Stimulated activated naive CD4-positive, alpha-beta T cell treated with Interleukin-2 at 50 U/mL for 16 hours (primary cell): ENCODE data around the gene VWA7.
A peak's percentile ranks its signal among the peaks of the same experiment; 100 is the strongest.

ENCODE experiments used
- DNase-seq: peaks from one replicate; lab custom pipeline; 2025; lab: John Stamatoyannopoulos, UW

VWA7 gene

DNA sequence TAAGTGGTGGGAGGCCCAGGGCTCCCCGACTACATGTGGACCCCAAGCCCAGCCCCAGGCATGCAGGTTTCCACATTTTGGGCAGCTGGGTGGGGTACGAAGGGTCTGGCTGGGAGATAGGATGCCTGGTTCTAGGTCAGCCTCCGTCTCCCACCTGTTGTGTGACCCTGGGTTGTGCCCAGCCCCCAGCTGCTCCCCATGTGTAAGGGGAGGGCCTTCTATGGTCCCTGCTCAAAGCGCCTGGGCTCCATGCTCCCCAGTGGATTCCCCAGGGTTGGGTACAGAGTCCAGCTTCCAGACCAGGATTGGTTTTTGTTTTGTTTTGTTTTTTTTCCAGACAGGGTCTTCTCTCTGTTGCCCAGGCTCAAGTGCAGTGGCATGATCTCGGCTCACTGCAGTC, 1.1 kb upstream of the VWA7 start:
- DNase-seq: no peak

DNA sequence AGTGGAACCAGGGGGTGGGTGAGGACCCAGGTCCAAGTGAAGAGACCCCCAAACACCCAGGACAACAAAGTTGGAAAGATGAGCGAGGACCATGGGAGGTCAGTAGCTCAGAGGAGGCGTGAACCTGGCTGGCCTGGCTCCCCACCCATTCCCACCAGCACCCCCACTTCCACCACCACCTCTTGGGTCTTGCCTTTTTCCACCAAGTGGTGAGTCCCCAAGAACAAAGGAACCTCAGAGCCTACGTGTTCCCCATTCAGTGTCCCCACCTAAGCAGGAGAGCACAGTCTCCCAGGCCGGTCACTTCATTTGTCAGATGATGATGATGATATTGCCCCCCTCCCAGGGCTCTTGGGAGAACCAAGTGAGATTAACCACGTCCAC, 531 bp upstream of the VWA7 start:
- no peak for DNase-seq

DNA sequence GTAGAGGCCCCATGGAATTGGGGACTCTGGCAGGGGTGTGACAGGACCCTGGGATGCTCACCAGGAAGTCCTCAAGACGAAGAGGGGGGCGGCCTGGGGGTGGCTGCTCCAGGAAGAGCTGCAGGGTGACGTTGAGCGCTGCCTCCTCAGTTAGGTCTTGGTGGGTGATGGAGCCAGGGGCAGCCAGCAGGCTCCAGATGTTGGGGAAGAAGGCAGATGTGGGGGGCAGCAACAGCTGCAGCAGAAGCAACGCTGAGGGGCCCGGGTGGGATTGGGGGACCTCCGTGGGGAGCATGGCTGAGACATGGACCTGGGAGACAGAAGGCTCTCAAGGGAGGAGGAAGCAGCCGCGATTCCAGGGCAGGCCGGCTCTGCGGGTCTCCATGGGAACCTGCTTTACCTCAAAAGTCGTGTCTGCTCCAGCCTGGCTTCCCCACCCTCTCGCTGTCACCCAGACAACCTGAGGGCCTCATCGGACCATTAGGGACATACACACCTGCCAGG, 591 bp downstream of the VWA7 start:
- DNase-seq: no peak

DNA sequence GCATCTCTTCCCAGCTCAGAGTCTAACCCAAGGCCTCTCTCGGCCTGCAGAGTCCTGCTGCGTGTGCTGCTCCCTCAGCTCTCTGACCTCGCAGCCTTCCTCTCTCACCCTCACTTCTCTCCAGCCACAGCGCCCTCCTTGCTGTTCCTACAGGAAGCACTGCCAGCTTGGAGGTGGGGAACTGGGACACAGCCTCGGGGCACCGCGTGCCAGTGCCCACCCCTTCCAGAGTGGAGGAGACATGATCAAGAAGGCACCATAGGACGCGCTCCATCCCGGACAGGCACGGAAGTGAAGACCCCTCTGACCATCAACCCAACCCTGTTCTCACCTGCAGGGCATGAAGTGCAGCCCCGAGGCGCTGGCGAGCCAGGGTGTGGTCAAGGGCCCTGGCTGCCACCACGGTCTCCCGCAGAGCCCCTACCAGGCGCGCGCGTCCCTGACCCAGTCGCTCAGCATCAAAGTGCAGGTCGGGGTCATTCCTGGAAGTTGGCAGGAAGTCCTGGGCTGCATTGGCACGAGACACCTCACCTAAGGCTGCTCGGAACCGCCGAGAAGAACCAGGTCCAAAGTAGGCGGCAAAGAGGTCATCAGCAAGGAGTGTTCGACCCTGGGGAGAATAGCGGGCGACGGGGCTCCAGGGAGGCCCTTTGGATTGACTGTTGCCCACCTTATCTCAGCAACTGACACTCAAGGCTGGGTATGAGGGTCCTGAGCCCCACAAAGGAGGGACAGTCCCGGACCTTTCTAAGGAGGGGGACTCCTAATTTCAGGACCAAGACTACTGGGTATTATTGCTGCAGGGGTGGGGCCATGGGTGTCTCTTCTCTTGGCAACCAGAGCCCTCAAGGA, 1.3 kb downstream of the VWA7 start:
- no peak for DNase-seq

DNA sequence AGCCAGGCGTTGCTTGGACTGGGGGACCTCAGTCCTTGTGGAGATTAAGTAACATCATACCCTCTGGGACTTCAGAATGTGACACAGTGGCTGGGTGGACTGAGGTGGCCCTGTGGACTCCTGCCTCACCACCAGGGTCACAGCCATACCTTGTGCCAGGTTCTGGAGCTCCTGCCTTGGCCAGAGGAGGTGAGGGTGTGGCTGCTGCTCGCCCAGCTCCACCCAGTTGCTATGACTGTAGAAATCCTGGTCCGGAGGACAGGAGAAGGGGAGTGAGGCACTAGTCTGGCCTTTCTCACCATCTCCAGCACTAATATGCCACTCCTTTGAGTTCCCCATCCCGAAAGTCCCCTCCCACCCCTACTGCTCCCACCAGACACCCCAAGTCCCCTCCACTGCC, 1.9 kb downstream of the VWA7 start:
- no peak for DNase-seq

DNA sequence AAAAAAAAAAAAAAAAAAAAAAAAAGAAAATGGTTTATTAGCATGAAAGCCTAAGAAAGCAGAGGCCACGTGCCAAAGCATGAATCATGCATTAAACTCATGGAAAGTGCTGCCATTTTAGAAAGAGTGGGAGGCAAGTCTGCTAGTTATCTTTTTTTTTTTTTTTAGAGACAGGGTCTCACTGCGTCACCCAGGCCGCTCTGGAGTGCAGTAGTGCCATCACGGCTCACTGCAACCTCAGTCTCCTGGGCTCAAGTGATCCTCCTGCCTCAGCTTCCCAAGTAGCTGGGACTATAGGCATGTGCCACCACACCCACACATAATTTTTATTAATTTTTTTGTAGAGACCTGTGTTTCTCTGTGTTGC, 5.2 kb downstream of the VWA7 start:
- DNase-seq: no peak

DNA sequence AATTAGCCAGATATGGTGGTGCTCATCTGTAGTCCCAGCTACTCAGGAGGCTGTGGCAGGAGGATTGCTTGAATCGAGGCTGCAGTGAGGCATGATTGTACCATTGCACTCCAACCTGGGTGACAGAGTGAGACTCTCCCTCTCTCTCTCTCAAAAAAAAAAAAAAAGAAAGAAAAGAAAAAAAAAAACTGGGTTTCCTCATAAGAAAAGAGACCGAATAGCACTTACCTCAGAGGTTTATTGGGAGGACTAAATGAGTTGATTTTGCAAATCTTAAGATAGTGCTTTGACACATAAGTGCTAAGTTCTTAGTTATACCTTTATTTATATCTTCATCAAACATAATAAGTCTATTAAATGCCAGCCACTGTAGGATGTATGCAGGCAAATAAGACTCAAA, 6.3 kb downstream of the VWA7 start:
- DNase-seq: no peak

DNA sequence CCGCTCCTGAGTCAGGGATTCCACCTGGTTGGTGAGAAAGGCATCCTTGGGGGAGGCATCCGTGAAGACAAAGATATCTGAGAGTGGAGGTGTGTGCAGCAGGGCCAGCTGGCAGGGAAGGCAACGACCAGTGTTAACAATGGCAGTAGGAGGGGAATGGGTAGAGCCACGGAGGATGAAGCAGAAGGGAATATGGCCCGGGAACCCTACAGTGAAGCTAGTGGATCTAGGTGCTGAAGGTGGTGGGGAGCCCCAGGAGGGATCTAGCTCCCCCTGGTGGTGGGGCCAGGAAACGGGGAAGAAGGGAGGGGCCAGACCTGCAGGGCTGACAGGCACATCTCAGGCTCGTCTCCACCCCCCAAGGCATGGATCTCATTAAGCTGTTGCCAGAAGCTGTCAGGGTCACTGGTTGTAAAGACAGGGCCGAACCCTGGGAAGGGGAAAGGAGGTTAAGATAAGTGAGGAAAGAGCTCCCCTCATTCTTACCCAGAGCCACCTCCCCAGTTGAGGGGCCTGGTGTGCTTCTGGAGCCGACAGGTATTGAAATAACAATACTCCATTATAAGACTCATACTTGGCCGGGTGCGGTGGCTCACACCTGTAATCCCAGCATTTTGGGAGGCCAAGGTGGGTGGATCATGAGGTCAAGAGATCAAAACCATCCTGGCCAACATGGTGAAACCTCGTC, 7.3 kb downstream of the VWA7 start:
- DNase-seq: peak; percentile 73

DNA sequence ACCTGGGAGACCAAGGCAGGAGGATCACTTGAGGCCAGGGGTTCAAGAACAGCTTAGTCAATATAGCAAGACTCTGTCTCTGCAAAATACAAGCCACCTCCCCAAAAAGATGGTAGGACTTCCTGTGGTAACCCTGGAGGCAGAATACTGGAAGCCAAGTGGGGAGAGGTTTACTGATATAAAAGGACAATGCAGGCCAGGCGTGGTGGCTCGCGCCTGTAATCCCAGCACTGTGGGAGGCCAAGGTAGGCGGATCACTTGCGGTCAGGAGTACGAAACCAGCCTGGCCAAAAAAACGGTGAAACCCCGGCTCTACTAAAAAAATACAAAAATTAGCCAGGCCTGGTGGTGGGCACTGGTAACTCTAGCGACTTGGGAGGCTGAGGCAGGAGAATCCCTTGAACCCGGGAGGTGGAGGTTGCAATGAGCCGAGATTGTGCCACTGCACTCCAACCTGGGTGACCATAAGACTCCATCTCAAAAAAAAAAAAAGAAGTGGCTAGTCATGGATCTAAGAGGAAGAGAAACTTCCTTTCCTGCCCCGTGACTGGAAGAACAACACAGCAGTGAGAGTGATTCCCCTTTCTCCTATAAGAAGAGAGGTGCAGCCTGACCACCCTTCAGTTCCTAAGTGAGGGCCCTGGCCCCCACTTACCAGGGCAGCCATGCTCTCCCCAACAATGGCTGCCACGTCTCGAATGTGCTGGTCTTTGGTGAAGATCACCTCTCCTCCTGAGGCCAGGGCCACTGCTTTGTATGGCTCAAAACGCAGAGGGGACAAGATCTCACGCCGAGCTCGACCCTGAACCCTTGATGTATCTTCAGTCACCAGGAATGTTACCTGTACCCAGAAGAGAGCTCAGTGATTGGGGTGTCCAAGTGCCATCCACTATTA, 8.5 kb downstream of the VWA7 start:
- no peak for DNase-seq

DNA sequence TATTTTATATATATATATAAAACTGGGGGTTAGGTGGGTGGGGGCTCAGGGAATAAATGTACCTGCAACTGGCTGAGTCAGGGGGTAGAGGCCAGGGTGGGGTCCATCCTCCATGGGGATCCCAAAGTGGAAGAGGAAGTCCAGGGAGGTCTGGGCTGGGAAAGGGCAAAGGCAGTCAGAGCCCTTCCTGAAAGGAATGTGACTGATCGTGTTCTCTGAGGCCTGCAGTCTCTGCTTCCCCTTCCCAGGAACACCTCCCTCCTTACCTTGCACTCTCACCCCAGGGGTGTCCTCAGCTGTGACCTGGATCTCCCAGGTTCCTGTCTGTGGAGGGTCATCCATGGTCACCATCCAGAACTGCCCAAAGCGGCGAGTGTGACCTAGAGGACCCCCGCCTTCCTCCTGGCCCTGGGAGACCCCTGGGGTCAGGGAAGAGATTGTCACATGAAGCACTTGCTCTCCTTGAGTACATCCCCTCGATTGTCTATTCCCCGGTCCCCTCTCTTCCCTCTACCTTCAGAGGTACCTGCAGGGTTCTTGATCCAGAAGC, 10.0 kb downstream of the VWA7 start:
- DNase-seq: no peak

DNA sequence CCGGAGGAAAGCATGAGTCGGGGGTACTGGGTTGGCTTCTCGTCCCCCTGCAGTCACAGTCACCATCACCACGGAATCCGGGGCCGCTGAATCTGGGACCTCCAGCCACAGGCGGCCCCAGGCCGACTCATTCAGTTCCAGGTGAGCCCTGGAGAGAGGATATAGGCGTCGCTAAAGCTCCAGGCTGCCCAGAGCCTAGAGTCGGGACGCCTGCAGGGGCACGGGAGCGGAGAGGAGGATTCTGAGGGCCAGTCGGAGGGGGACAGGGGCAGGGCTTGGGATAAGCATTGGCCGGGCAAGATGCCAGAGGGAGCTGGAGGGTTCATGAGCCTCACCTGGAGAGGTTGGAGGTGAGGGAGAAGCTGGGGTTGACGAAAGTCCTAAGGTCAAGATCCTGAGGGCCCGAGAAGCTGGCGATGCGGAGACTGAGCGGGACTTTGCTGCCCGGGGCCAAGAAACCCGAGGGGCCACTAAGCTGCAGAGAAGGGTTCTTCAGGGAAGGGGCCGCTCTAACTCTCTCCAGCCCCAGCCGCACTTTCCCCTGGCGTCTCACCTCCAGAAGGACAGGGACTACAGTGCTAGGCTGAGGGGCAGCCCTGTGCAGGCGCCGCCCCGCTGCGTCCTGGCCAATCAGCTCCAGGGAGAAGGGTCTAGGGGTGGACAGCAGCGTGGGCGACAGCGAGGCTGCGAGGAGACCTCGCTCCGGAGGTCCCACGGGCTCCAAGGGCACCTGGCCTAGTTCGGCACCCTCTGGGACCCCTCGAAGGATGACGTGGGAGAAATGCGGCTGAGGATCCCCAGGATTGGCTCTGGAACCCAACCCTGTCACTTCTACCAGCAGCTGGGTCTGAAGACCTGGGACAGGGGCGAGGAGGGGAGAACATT, 11.0 kb downstream of the VWA7 start:
- no peak for DNase-seq

DNA sequence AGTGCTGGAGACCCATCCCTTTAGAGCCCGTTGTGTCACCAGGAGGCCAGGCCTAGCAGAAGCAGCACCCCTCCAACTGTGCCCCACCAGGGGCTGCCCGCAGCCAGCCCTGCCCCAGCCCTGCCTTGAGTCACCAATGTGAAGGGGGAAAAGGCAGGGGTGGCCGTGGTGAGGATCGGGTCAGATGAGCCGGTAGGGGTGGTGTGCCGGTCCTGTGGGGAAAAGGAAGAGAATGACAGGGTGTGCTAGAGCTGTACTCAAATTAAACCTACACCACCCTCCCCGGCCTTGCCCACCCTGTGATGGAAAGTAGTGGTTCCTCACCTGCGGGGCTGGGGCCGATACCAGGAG, 11.6 kb downstream of the VWA7 start:
- no peak for DNase-seq

DNA sequence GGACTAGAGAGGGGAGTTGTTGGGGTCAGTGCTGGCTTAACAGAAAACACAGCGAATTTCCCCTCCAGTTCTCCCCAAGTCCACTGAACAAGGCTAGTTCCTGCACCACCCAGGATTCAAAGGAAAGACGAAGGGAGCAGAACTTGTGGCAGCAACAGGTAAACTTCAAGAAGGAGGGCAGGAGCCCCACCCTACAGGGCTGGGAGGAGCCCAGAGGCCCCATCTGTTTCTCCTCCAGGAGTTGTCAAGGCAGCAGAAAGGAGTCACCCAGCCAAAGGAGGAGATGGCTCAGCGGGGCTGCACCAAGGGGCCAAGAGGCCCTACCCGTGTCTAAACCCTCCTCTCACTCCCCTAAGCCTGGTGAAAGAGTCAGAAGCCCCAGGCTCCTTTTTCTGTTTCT, 12.9 kb downstream of the VWA7 start:
- DNase-seq: no peak

DNA sequence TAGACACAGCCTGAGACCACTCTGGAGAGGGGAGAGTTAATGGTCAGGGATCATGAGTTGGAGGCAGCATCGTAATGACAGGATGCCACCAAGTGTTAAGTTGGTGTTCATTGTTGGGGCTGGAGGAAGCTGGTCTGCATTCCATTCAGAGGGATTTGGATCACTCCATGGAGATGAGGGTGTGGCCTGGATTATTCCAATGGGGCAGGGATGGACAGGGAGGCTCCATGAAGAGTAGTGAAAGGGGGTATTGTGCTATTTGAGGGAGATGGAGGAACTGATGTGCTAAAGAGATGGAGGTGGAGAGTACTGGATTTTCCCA, 13.5 kb downstream of the VWA7 start:
- DNase-seq: no peak

DNA sequence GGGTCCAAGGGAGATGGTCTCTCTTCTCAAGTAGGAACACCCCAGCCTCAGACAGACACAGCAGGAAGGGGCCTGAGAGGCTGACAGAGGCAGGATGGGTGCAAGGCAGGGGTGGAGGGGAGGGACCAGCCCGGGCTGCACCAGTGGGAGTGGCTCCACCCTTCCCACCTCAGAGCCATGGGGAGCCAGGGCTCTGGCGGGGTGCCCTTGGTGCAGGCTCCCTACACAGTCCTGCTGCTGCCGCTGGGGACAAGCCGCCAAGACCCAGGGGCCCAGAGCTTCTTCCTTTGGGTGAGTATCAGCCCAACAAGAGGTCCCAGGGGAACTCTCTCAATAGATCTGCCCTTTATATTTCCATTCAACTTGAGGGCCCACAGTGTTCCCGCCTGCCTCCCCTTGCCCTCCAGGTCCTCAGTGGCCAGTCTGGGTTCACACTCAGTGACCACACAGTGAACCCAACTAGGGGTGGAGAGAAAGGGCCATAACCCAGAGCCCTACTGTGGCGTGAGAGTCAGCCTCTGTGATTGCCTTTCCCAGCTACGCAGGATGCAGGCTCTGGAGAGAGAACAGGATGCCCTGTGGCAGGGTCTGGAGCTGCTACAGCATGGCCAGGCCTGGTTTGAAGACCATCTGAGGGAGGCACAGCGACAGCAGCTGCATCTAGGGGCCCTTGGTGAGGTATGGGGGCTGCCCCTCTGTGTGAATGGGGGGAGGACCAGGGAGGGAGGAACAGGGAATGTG, 14.1 kb downstream of the VWA7 start:
- no peak for DNase-seq

DNA sequence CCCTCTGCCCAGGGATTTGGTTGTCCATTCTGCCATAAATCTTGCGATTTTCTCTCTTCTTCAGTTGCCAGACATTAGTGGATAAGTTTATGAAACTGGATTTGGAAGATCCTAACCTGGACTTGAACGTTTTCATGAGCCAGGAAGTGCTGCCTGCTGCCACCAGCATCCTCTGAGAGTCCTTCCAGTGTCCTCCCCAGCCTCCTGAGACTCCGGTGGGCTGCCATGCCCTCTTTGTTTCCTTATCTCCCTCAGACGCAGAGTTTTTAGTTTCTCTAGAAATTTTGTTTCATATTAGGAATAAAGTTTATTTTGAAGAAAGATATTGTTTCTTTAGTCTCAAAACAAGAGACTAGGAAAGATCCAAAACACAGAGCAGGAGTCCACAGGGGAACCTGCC, 14.8 kb downstream of the VWA7 start, which contains the start of gene SAPCD1:
Gene SAPCD1 (plus strand): TSS at position 301 of the 400 bp plus-strand sequence. CDS start 399 bp downstream, outside the sequence.
- DNase-seq: no peak

DNA sequence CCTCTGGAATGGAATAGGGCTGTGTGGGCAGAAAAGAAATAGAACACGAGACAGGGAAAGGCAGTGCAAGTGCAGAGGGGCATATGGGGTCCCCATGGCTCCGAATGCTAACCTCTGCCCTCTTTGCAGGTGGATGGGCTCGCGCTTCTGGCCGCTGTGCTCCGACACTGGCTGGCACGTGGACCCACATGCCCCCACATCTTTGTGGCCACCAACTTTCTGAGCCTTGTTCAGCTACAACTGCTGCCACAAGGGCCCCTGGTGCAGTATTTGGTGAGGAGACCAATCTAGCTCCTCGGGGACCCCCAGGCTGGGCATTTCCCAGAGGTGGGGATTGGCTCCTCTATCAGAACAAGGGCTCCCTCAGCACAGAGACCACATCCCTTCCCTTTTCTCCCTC, 15.8 kb downstream of the VWA7 start:
- DNase-seq: no peak

DNA sequence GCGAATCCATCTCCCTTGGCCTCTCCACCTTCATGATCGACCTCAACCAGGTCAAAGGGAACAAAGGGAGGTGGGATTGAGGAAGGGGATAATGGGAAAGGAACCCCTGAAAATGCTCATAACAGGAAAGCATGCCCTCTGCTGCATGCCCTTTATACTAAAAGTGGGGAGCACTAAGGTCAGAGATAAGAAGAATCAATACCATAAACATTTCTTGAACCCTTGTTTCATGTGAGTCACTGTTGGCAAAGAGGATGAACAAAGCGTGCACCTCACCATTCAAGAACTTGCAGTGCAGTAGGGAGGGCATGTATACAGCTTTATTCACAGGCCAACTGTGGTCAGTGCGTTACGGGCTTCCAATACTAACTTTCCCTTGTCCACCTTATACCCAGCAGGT, 16.3 kb downstream of the VWA7 start:
- no peak for DNase-seq

DNA sequence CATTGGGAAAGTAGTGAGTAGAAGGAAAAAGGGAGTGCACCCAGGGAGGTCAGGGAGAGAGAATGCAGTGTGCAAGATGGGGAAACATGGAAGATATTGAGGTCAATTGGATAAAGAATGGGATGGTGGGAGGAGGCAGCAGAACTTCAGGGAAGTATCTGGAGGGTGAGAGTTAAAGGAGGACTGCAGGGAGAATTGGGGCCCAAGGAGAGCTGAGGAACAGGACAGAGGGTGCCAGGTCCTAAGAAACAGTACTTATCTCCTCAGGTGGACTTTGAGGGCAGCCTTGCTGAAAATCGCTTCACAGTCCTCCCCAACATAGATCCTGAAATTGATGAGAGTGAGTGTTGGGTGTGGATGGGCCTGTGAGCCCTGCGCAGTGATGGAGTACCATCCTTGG, 18.8 kb downstream of the VWA7 start:
- DNase-seq: no peak

DNA sequence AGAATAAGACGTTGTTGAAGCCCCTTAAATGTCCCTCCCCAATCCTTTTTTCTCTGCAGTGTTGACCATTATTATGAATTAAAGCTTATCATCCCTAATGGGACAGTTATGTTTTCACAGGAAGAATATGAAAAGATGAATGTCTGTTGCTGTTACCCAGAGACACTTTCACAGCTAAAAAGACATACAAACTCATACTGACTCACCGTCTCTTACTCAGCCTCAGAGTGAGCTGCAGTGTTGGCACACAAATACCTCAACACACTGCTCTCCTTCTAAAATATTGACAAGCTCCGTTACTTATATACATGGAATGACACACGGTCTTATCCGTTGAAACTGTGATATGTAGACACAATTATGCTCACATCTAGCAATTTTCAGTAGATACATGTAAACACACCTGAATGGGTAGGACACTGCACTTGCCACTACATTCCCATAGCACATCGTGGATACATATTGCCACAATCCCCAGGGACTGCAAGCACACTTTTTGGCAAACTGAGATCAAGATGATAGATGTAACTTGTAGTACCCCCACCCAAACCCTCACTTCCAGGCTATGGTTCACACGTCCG, 24.3 kb downstream of the VWA7 start:
- DNase-seq: no peak
